Measurements from ENCODE around the gene WIPF3.

Gene WIPF3

DNA sequence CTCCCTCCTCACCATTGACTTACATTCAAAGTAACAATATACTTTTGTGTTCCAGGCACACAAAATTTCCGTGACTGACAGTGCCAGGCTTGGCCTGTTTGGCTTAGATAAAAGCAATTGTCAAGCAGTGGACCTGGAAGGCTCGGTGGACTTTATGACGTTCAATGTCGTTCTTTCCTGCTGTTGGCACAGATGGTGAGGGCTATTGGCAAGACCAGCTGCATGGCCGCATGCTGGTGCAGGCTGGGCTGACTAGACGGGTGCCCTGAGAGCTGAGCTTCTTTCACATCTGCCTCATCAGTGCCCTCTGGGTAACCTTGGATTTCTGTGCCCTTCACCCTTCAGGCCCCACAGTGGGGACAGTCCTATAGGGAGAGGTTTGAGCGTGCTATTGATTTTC, 45.2 kb downstream of the WIPF3 start:
- H3K27ac ChIP-seq (replicated peaks), result no peak overlapping the region
- TF ChIP-seq GABPA (IDR thresholded peaks at IDR 0.05; ENCODE audit: low read depth) (no peak), SPI1 (IDR thresholded peaks at IDR 0.05; ENCODE audit: borderline replicate concordance, low read depth) (no peak), POLR2AphosphoS5 (IDR thresholded peaks at IDR 0.05; ENCODE audit: low read depth) (no peak)
- TF ChIP-seq, protein P1, sequence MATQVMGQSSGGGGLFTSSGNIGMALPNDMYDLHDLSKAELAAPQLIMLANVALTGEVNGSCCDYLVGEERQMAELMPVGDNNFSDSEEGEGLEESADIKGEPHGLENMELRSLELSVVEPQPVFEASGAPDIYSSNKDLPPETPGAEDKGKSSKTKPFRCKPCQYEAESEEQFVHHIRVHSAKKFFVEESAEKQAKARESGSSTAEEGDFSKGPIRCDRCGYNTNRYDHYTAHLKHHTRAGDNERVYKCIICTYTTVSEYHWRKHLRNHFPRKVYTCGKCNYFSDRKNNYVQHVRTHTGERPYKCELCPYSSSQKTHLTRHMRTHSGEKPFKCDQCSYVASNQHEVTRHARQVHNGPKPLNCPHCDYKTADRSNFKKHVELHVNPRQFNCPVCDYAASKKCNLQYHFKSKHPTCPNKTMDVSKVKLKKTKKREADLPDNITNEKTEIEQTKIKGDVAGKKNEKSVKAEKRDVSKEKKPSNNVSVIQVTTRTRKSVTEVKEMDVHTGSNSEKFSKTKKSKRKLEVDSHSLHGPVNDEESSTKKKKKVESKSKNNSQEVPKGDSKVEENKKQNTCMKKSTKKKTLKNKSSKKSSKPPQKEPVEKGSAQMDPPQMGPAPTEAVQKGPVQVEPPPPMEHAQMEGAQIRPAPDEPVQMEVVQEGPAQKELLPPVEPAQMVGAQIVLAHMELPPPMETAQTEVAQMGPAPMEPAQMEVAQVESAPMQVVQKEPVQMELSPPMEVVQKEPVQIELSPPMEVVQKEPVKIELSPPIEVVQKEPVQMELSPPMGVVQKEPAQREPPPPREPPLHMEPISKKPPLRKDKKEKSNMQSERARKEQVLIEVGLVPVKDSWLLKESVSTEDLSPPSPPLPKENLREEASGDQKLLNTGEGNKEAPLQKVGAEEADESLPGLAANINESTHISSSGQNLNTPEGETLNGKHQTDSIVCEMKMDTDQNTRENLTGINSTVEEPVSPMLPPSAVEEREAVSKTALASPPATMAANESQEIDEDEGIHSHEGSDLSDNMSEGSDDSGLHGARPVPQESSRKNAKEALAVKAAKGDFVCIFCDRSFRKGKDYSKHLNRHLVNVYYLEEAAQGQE (IDR thresholded peaks at IDR 0.05; ENCODE audit: insufficient replicate concordance, low read depth), result no peak
- TF ChIP-seq, protein P2, sequence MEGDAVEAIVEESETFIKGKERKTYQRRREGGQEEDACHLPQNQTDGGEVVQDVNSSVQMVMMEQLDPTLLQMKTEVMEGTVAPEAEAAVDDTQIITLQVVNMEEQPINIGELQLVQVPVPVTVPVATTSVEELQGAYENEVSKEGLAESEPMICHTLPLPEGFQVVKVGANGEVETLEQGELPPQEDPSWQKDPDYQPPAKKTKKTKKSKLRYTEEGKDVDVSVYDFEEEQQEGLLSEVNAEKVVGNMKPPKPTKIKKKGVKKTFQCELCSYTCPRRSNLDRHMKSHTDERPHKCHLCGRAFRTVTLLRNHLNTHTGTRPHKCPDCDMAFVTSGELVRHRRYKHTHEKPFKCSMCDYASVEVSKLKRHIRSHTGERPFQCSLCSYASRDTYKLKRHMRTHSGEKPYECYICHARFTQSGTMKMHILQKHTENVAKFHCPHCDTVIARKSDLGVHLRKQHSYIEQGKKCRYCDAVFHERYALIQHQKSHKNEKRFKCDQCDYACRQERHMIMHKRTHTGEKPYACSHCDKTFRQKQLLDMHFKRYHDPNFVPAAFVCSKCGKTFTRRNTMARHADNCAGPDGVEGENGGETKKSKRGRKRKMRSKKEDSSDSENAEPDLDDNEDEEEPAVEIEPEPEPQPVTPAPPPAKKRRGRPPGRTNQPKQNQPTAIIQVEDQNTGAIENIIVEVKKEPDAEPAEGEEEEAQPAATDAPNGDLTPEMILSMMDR (IDR thresholded peaks at IDR 0.05; ENCODE audit: insufficient read depth, low read length), result no peak
- DNase-seq (ENCODE audit: low read depth in 1 of 2, low spot score in 1 of 2), result no peak
- H3K27me3 ChIP-seq (ENCODE audit: insufficient read depth, poor library complexity, severe bottlenecking), result no peaks in the 10 kb centered on the region
- no peak overlapping the region for H3K4me3 ChIP-seq (replicated peaks; ENCODE audit: insufficient read depth, low read length)

DNA sequence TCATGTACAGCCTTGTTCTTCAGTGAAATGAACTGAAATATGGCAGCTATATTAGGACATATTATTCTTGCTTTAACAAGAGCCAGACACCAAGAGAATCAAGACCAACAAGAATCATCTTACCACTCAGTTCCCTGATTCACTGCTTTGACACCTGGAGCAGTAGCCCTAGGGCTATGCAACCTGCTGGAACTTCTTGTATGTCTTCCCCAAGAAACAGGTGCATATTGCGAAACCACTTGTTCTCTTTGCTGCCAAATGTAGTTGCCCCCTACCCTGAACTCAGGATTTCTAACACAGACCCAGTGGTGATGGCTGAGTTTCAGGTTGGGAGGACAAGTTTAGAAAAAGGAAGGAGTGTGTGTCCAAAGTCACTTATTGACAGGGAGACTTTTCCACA, 46.1 kb downstream of the WIPF3 start:
- Histone ChIP-seq H3K27me3 (ENCODE audit: insufficient read depth, poor library complexity, severe bottlenecking) (no peaks in the 10 kb centered on the region), H3K4me3 (replicated peaks; ENCODE audit: insufficient read depth, low read length) (no peak overlapping the region), H3K27ac (replicated peaks) (no peak overlapping the region)
- no peak for DNase-seq (ENCODE audit: low read depth in 1 of 2, low spot score in 1 of 2)
- TF ChIP-seq SPI1 (IDR thresholded peaks at IDR 0.05; ENCODE audit: borderline replicate concordance, low read depth), result no peak

DNA sequence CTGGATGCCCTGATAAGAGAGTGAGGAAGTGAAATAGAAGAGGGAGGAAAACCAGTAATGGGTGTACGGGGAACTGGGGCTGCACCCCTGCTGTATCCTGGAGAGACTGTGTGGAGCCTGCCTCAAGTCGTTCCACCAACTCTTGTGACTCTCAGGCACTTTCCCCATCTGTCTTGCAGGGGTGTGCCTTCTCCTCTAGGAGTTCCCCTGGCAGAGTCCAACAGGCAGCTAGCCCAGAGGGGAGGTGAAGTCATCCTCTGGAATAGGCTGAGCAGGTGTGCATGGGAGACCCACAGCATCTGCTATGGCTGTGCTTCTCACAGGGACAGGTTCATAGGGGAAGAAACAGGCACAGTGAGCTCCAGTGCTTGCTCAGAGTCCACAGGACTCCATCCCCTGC, 46.8 kb downstream of the WIPF3 start:
- Histone ChIP-seq H3K27me3 (ENCODE audit: insufficient read depth, poor library complexity, severe bottlenecking) (no peaks in the 10 kb centered on the region), H3K27ac (replicated peaks) (no peak overlapping the region), H3K4me3 (replicated peaks; ENCODE audit: insufficient read depth, low read length) (no peak overlapping the region)
- TF ChIP-seq GABPA (IDR thresholded peaks at IDR 0.05; ENCODE audit: low read depth) (no peak), SPI1 (IDR thresholded peaks at IDR 0.05; ENCODE audit: borderline replicate concordance, low read depth) (no peak), POLR2AphosphoS5 (IDR thresholded peaks at IDR 0.05; ENCODE audit: low read depth) (no peak)
- TF ChIP-seq, protein P2 (IDR thresholded peaks at IDR 0.05; ENCODE audit: insufficient read depth, low read length), result no peak
- TF ChIP-seq, protein P1 (IDR thresholded peaks at IDR 0.05; ENCODE audit: insufficient replicate concordance, low read depth), result no peak
- DNase-seq (ENCODE audit: low read depth in 1 of 2, low spot score in 1 of 2), result no peak

DNA sequence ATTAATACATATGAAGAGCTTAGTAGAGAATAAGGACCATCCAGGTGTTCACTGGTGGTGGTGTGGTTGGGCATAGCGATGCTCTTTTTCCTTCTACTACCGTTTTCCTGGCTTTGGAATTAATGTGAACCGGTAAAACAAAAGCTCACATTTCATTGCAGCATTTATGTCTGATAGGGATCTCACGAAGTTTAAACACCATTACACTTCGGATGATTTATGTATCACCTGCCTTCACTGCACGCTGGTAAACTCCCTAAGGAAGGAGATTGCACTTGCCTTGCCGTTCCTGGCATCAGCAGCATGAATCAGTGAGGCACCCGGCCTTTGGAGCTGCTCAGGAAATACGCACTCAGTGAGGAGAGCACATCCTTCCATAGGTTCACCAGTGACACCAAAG, 47.5 kb downstream of the WIPF3 start:
- Histone ChIP-seq H3K4me3 (replicated peaks; ENCODE audit: insufficient read depth, low read length) (no peak overlapping the region), H3K27me3 (ENCODE audit: insufficient read depth, poor library complexity, severe bottlenecking) (no peaks in the 10 kb centered on the region), H3K27ac (replicated peaks) (no peak overlapping the region)
- TF ChIP-seq POLR2AphosphoS5 (IDR thresholded peaks at IDR 0.05; ENCODE audit: low read depth), result no peak
- no peak for DNase-seq (ENCODE audit: low read depth in 1 of 2, low spot score in 1 of 2)

DNA sequence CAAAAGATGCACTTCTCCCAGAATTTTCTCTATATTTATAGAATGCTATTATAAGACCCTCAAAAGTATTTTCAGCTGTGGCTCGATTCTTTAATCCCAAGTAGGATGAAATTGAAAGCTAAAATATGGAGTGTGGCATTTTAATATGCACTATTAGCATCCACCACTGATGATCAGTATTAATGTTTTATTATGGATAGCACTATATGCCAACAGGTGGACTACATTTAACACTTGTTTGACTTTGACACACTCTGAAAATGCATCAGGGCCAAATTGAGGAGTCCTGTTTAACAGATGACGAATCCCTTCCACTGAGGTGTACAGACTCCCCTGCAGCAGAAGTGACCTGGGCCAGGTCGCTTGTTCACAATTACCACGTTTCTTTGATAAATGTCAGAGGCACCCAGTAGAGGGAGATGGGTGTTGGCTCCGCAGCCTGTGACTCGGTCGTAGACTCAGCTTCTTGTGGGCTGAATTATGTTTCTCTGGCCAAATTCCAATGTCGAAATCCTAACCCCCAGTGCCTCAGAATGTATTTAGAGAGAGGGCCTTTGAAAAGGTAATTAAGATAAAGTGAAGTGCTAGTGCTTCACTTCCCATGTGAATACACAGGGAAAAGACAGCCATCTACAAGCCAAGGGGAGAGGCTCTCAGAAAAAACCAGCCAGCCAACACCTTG, 48.1 kb downstream of the WIPF3 start:
- Histone ChIP-seq H3K27me3 (ENCODE audit: insufficient read depth, poor library complexity, severe bottlenecking) (no peaks in the 10 kb centered on the region), H3K4me3 (replicated peaks; ENCODE audit: insufficient read depth, low read length) (no peak overlapping the region), H3K27ac (replicated peaks) (no peak overlapping the region)
- TF ChIP-seq, protein P2 (IDR thresholded peaks at IDR 0.05; ENCODE audit: insufficient read depth, low read length), result no peak
- TF ChIP-seq GABPA (IDR thresholded peaks at IDR 0.05; ENCODE audit: low read depth) (no peak), SPI1 (IDR thresholded peaks at IDR 0.05; ENCODE audit: borderline replicate concordance, low read depth) (no peak), POLR2AphosphoS5 (IDR thresholded peaks at IDR 0.05; ENCODE audit: low read depth) (no peak)
- TF ChIP-seq, protein P1 (IDR thresholded peaks at IDR 0.05; ENCODE audit: insufficient replicate concordance, low read depth), result no peak
- no peak for DNase-seq (ENCODE audit: low read depth in 1 of 2, low spot score in 1 of 2)

All from HL-60 (cell line).